ENCODE results near the gene PHLPP1.

Gene PHLPP1

DNA sequence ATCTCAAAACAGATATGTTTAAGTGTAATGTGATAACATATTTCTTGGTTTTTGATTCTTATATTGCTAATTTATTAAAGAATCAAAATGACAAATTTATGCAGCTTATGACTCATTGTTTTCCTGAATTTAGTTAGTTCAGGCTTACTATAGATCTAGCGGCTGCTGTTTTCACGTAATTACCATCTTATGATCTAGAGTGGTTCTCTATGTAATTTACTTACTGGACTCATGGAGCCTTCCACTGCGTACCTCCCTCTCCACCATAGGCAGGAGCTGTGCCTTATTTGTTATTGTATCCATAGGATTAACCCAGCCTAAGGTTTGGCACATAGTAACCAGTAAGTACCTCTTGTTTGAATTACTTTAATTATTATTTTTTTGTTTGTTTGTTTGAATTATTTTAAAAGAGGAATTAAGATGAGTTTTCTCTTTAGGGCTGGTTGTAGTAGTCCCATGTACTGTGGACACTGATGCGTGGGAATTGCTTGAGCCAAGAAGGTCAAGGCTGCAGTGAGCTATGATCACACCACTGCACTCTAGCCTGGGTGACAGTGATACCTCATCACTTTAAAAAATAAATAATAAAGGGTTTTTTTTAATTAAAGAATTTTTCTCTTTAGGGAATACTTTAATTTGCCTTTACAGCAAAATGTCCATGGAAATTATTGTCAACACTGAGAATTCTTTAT is 165.5 kb downstream of the PHLPP1 start:
- Histone ChIP-seq H4K20me1 (ENCODE audit: insufficient read depth, low read length) (no peaks in the 10 kb centered on the region), H3K27ac (ENCODE audit: low read length) (no peak overlapping the region), H3K27me3 (ENCODE audit: low read depth, low read length) (no peaks in the 10 kb centered on the region), H3K4me1 (ENCODE audit: low read length) (no peaks in the 10 kb centered on the region), H3K79me2 (ENCODE audit: low read length) (no peaks in the 10 kb centered on the region), H2AFZ (ENCODE audit: low read depth, low read length) (no peak overlapping the region), H3K9ac (ENCODE audit: low read length) (no peak overlapping the region), H3K4me3 (ENCODE audit: low read length) (no peak overlapping the region), H3K9me3 (ENCODE audit: insufficient read depth, low read length) (no peaks in the 10 kb centered on the region), H3K36me3 (replicated peaks; ENCODE audit: low read depth, low read length) (no peaks in the 10 kb centered on the region), H3K4me2 (ENCODE audit: low read length) (no peak overlapping the region)
- TF ChIP-seq EZH2phosphoT487 (IDR thresholded peaks at IDR 0.05; ENCODE audit: low read depth): no peak

DNA sequence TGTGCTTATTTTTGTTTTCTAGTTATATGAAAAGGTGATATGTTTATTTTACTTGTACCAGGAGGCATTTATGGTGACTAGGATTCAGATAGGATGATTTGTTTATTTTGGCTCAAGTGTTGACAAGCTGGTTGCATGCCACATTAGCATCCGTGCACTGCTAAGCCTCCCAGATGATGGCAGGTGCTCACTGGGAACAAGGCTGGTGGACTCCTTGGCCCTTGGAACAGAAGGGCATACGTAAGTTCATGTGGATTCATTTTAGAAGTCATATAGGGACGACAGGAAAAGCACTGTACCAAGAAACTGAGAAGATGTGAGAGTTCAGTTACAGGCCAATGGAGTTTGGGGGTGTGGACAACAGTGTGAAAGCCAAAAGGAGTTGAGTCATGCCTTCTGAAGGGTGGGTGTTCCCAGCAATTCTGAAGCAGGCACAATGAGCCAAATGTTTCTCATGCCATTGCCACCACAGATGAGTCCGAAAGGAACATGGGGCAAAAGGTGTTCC is 166.2 kb downstream of the PHLPP1 start:
- H3K4me3 ChIP-seq (ENCODE audit: low read length): no peak overlapping the region
- H3K4me1 ChIP-seq (ENCODE audit: low read length): no peaks in the 10 kb centered on the region
- no peak overlapping the region for H3K27ac ChIP-seq (ENCODE audit: low read length)

DNA sequence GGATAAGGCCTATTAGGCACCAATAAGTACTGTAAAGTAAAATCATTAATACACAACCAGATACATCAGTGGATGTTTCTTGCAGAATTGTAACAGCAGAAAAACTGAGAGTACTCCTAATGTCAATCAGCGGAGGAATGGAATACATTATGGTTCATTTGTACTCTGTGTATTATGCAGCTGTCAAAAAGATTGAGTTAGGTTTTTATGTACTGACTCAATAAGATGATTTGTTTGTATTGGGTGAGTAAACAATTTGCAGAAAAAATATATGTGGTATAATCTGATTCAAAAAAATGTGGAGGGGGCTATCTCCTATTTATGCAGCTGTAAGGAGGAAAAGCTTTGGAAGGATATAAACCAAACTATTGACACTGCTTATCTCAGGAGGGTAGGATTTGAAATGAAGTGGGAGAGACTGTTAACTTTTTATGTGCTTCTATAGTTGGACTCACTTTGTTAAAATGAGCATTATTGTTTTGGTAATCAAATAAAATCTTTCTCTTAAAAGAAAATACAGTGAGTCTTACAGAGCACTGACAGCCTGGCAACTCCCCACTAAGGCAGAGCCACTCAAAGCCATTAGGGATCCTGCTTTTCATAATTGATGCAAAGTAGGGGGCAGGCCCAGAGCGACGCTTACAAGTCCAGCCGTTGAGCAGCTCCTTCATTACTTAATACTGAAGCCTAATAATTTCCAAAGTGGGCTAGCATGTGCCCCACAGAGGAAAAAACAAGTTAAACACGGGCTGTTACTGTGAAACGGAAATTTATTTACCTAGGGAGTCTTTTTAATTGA is 168.8 kb downstream of the PHLPP1 start:
- H3K36me3 ChIP-seq (replicated peaks; ENCODE audit: low read depth, low read length): no peaks in the 10 kb centered on the region
- H3K79me2 ChIP-seq (ENCODE audit: low read length): no peaks in the 10 kb centered on the region
- TF ChIP-seq EZH2phosphoT487 (IDR thresholded peaks at IDR 0.05; ENCODE audit: low read depth): no peak
- TF ChIP-seq, protein P1, sequence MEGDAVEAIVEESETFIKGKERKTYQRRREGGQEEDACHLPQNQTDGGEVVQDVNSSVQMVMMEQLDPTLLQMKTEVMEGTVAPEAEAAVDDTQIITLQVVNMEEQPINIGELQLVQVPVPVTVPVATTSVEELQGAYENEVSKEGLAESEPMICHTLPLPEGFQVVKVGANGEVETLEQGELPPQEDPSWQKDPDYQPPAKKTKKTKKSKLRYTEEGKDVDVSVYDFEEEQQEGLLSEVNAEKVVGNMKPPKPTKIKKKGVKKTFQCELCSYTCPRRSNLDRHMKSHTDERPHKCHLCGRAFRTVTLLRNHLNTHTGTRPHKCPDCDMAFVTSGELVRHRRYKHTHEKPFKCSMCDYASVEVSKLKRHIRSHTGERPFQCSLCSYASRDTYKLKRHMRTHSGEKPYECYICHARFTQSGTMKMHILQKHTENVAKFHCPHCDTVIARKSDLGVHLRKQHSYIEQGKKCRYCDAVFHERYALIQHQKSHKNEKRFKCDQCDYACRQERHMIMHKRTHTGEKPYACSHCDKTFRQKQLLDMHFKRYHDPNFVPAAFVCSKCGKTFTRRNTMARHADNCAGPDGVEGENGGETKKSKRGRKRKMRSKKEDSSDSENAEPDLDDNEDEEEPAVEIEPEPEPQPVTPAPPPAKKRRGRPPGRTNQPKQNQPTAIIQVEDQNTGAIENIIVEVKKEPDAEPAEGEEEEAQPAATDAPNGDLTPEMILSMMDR (IDR thresholded peaks at IDR 0.05; ENCODE audit: low read depth, low read length): no peak
- no peak overlapping the region for H3K9ac ChIP-seq (ENCODE audit: low read length)
- no peaks in the 10 kb centered on the region for H4K20me1 ChIP-seq (ENCODE audit: insufficient read depth, low read length)
- H3K9me3 ChIP-seq (ENCODE audit: insufficient read depth, low read length): no peaks in the 10 kb centered on the region
- H3K27ac ChIP-seq (ENCODE audit: low read length): no peak overlapping the region
- no peak overlapping the region for H2AFZ ChIP-seq (ENCODE audit: low read depth, low read length)
- H3K4me1 ChIP-seq (ENCODE audit: low read length): no peaks in the 10 kb centered on the region
- H3K27me3 ChIP-seq (ENCODE audit: low read depth, low read length): no peaks in the 10 kb centered on the region
- no peak overlapping the region for H3K4me2 ChIP-seq (ENCODE audit: low read length)
- no peak overlapping the region for H3K4me3 ChIP-seq (ENCODE audit: low read length)

More for the DNA sequence above, 166.2 kb downstream of the PHLPP1 start:
- H3K36me3 ChIP-seq (replicated peaks; ENCODE audit: low read depth, low read length): no peaks in the 10 kb centered on the region
- H4K20me1 ChIP-seq (ENCODE audit: insufficient read depth, low read length): no peaks in the 10 kb centered on the region
- H3K27me3 ChIP-seq (ENCODE audit: low read depth, low read length): no peaks in the 10 kb centered on the region
- no peak overlapping the region for H3K4me2 ChIP-seq (ENCODE audit: low read length)
- H3K9me3 ChIP-seq (ENCODE audit: insufficient read depth, low read length): no peaks in the 10 kb centered on the region
- no peak for TF ChIP-seq EZH2phosphoT487 (IDR thresholded peaks at IDR 0.05; ENCODE audit: low read depth)
- TF ChIP-seq, protein P1 (IDR thresholded peaks at IDR 0.05; ENCODE audit: low read depth, low read length): no peak
- H3K79me2 ChIP-seq (ENCODE audit: low read length): no peaks in the 10 kb centered on the region
- H2AFZ ChIP-seq (ENCODE audit: low read depth, low read length): no peak overlapping the region
- no peak overlapping the region for H3K9ac ChIP-seq (ENCODE audit: low read length)

DNA sequence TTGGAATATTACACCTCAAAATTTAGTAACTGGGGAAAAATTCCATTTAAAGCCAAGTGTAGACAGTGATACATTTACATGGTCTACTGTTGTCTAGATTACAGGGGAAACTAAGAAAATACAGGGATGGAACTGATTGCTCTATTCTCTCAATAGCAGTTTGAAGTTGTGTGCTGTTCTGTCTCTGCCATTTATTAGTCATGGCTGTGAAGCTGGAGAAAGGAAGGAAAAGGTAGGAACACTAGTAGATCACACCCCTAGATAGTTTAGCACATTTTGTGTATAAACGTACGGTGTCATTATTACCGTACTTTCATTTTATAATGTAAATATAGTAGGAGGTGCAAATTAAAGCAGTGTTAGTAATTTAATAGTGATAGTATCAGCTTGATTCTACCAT is 170.5 kb downstream of the PHLPP1 start:
- no peaks in the 10 kb centered on the region for H3K79me2 ChIP-seq (ENCODE audit: low read length)
- TF ChIP-seq, protein P1 (IDR thresholded peaks at IDR 0.05; ENCODE audit: low read depth, low read length): no peak
- no peak overlapping the region for H3K9ac ChIP-seq (ENCODE audit: low read length)
- no peak overlapping the region for H3K27ac ChIP-seq (ENCODE audit: low read length)
- no peaks in the 10 kb centered on the region for H3K9me3 ChIP-seq (ENCODE audit: insufficient read depth, low read length)
- H3K36me3 ChIP-seq (replicated peaks; ENCODE audit: low read depth, low read length): no peaks in the 10 kb centered on the region
- no peak overlapping the region for H2AFZ ChIP-seq (ENCODE audit: low read depth, low read length)
- H4K20me1 ChIP-seq (ENCODE audit: insufficient read depth, low read length): no peaks in the 10 kb centered on the region
- H3K4me3 ChIP-seq (ENCODE audit: low read length): no peak overlapping the region
- no peaks in the 10 kb centered on the region for H3K4me1 ChIP-seq (ENCODE audit: low read length)
- no peak overlapping the region for H3K4me2 ChIP-seq (ENCODE audit: low read length)
- no peaks in the 10 kb centered on the region for H3K27me3 ChIP-seq (ENCODE audit: low read depth, low read length)
